ENCODE measurements around the gene ATP8A2. TPM values are rescaled to one million over a fixed set of nuclear protein-coding genes. Genes with fewer than 3 reads are reported as not detected.

The ATP8A2 gene
- total RNA-seq, 1 donor from 2014 or later: 0.27 TPM

DNA sequence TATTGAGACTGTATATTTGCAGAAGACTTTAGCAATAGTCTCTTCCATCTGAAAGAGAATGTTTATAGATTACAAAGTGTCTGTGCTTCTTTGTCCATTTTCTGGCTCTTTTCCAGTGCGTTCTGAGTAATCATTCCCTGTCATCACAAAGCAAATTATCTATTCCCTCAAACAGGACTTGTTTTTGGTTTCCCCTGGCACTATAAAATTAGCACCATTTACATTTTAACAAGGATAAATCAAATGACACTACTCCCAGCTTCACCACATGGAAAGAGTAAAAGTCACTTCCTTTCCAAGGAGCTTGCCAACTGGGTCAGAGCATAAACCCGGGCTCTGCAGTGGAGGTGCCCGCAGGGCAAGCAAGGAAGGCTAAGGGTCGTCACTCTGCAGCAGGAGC is 591.9 kb downstream of the ATP8A2 start:
- H3K27ac ChIP-seq (replicated peaks): no peak overlapping the region
- peaks cover 4% of the 10 kb centered on the region for H3K4me1 ChIP-seq
- no peak overlapping the region for H3K4me3 ChIP-seq
- H3K27me3 ChIP-seq (ENCODE audit: low read depth): peaks cover 36% of the 10 kb centered on the region
- no peaks in the 10 kb centered on the region for H3K36me3 ChIP-seq
- intact Hi-C loops (cut with micrococcal nuclease): no loop called here
- no peak for DNase-seq
- TF ChIP-seq, protein P1, sequence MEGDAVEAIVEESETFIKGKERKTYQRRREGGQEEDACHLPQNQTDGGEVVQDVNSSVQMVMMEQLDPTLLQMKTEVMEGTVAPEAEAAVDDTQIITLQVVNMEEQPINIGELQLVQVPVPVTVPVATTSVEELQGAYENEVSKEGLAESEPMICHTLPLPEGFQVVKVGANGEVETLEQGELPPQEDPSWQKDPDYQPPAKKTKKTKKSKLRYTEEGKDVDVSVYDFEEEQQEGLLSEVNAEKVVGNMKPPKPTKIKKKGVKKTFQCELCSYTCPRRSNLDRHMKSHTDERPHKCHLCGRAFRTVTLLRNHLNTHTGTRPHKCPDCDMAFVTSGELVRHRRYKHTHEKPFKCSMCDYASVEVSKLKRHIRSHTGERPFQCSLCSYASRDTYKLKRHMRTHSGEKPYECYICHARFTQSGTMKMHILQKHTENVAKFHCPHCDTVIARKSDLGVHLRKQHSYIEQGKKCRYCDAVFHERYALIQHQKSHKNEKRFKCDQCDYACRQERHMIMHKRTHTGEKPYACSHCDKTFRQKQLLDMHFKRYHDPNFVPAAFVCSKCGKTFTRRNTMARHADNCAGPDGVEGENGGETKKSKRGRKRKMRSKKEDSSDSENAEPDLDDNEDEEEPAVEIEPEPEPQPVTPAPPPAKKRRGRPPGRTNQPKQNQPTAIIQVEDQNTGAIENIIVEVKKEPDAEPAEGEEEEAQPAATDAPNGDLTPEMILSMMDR (IDR thresholded peaks at IDR 0.05; ENCODE audit: borderline replicate concordance): no peak
- H3K9me3 ChIP-seq (replicated peaks): no peaks in the 10 kb centered on the region

DNA sequence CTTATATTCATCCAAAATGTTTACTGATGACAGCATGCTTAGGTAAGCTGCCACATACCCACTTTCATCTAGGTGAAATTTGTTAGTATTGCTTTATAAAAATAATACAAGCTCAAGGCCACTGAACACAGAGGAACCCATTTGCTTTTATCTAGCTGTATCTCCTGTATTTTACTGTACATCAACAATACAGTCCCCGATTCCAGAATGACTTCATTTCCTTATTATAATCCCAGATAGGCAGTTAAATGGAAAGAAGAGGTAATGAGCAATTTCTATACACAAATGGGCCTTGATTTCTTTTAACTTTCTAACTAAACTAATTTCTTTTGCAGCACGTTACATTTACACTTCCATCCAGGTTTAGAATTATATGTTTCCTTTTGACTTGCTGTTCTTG is 593.8 kb downstream of the ATP8A2 start:
- intact Hi-C loops (cut with micrococcal nuclease): no loop called here

DNA sequence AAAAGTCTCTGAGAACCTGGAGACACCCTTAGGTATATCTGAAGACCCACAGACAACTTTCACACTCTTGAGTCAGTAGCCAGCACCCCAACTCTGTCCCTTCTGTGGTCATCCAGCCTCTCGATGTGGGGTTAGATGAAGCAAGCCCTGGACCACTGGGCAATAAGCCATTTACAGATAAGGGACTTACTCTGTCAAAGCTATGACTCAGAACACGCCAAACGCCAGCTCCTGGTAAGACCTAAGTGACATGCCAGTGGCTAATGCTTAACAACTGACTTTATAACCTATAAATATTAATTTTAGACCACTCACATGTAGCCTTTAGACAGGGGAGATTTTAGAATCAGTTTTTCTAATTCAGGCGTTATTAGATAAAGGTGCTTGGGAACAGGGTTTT is 594.3 kb downstream of the ATP8A2 start:
- intact Hi-C loops (cut with micrococcal nuclease): no loop called here
- H3K9me3 ChIP-seq (replicated peaks): no peaks in the 10 kb centered on the region
- no peak overlapping the region for H3K27ac ChIP-seq (replicated peaks)
- peaks cover 24% of the 10 kb centered on the region for H3K27me3 ChIP-seq (ENCODE audit: low read depth)
- H3K36me3 ChIP-seq: no peaks in the 10 kb centered on the region
- peaks cover 4% of the 10 kb centered on the region for H3K4me1 ChIP-seq
- TF ChIP-seq, protein P1 (IDR thresholded peaks at IDR 0.05; ENCODE audit: borderline replicate concordance): no peak
- no peak overlapping the region for H3K4me3 ChIP-seq
- no peak for DNase-seq

More for the DNA sequence above, 593.8 kb downstream of the ATP8A2 start:
- Histone ChIP-seq H3K4me3 (no peak overlapping the region), H3K4me1 (peaks cover 4% of the 10 kb centered on the region), H3K36me3 (no peaks in the 10 kb centered on the region), H3K27ac (replicated peaks) (no peak overlapping the region), H3K27me3 (ENCODE audit: low read depth) (peaks cover 28% of the 10 kb centered on the region), H3K9me3 (replicated peaks) (no peaks in the 10 kb centered on the region)
- TF ChIP-seq, protein P1 (IDR thresholded peaks at IDR 0.05; ENCODE audit: borderline replicate concordance): no peak
- no peak for DNase-seq

DNA sequence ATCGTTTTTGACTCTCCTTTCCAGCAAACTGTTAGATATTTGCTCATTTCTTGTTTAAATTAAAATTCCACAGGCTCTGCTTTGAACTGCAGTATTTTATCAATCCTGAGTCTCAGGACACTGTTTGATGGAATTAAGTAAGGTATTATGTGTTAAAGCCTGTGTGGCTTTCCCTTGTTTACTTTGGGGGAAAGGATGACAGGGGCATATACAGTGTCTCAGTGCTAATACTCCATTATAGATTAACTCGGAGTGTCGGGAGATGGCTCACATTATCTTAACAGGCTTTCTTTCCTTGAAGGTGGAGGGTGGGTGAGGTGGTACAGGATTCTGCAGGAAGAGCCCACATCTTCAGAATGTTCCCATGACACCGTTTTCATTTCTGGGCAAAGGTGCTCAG is 595.4 kb downstream of the ATP8A2 start:
- no peak overlapping the region for H3K27ac ChIP-seq (replicated peaks)
- no peaks in the 10 kb centered on the region for H3K36me3 ChIP-seq
- intact Hi-C loops (cut with micrococcal nuclease): no loop called here
- TF ChIP-seq, protein P1 (IDR thresholded peaks at IDR 0.05; ENCODE audit: borderline replicate concordance): no peak
- peaks cover 34% of the 10 kb centered on the region for H3K27me3 ChIP-seq (ENCODE audit: low read depth)
- no peaks in the 10 kb centered on the region for H3K9me3 ChIP-seq (replicated peaks)
- no peak overlapping the region for H3K4me3 ChIP-seq
- peaks cover 4% of the 10 kb centered on the region for H3K4me1 ChIP-seq
- DNase-seq: no peak

DNA sequence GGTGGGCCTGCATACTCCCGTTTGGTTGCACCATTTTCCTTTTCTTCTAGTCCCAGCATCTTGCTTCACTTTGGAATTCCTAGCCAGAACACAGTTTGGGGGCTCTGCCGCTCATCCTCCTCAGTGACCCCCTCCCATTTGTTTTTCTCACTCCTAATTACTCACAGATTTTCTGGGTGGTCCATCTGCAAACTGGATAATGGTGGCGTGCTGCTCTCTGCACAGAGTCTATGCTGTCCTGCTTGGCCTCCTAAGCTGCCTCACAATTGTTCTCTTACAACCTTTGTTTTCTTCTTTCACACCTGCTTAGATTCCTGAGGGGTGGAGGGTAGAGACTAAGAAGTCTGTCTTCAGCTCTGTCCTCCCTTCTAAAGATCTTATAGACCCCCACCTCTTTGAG is 599.3 kb downstream of the ATP8A2 start:
- no peak for DNase-seq
- no peak overlapping the region for H3K27ac ChIP-seq (replicated peaks)
- no peak overlapping the region for H3K4me3 ChIP-seq
- intact Hi-C loops (cut with micrococcal nuclease): no loop called here
- TF ChIP-seq, protein P1 (IDR thresholded peaks at IDR 0.05; ENCODE audit: borderline replicate concordance): no peak
- H3K4me1 ChIP-seq: no peaks in the 10 kb centered on the region
- H3K27me3 ChIP-seq (ENCODE audit: low read depth): peaks cover 63% of the 10 kb centered on the region
- H3K36me3 ChIP-seq: no peaks in the 10 kb centered on the region
- H3K9me3 ChIP-seq (replicated peaks): no peaks in the 10 kb centered on the region

All from left ventricle myocardium inferior (tissue), 1 donor.